DOHH2 (cell line): Measurements from ENCODE around the gene TMEM61.
"Not testable (repeated sequence)": the region's sequence is repeated elsewhere in the genome, so short reads cannot be mapped to it uniquely, and the experiment has no call there.

Source experiments
- EZH2phosphoT487 ChIP-seq: fragments of 200-600 bp; sonication (generic); IDR thresholded peaks from 2 replicates; pipeline ENCODE4 v1.6.1; 2017; ENCODE audit warnings: borderline replicate concordance, mild to moderate bottlenecking, antibody characterized with exemption, low read length, moderate library complexity, mixed read lengths
- TF ChIP-seq, protein P1 (sequence below): fragments of 200-600 bp; sonication (generic); IDR thresholded peaks from one replicate; pipeline ENCODE4 v1.5.1; 2014; ENCODE audit warnings: antibody characterized with exemption, mild to moderate bottlenecking, low read depth, low read length; ENCODE audit not compliant: poor library complexity, severe bottlenecking

GRCh38 chr1:54963829-54964228, 16.6 kb upstream of the TMEM61 start:
- TF ChIP-seq, protein P1, sequence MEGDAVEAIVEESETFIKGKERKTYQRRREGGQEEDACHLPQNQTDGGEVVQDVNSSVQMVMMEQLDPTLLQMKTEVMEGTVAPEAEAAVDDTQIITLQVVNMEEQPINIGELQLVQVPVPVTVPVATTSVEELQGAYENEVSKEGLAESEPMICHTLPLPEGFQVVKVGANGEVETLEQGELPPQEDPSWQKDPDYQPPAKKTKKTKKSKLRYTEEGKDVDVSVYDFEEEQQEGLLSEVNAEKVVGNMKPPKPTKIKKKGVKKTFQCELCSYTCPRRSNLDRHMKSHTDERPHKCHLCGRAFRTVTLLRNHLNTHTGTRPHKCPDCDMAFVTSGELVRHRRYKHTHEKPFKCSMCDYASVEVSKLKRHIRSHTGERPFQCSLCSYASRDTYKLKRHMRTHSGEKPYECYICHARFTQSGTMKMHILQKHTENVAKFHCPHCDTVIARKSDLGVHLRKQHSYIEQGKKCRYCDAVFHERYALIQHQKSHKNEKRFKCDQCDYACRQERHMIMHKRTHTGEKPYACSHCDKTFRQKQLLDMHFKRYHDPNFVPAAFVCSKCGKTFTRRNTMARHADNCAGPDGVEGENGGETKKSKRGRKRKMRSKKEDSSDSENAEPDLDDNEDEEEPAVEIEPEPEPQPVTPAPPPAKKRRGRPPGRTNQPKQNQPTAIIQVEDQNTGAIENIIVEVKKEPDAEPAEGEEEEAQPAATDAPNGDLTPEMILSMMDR = not testable (repeated sequence)
- not testable (repeated sequence) for TF ChIP-seq EZH2phosphoT487
